HG02798 (cell line): Measurements from ENCODE around the gene MARCHF3.
A peak's percentile ranks its signal among the peaks of the same experiment; 100 is the strongest.
"Not testable (repeated sequence)": the region's sequence is repeated elsewhere in the genome, so short reads cannot be mapped to it uniquely, and the experiment has no call there.

Experiments used
- ATAC-seq: cut with Tn5 transposase; IDR thresholded peaks from one replicate; pipeline ENCODE4 v1.9.1; 2021; ENCODE audit warnings: mild to moderate bottlenecking; ENCODE audit not compliant: unreplicated experiment, poor library complexity

The MARCHF3 gene

GRCh38 chr5:127053049-127053448 lies 22.7 kb upstream of the MARCHF3 start:
- no peak for ATAC-seq

DNA sequence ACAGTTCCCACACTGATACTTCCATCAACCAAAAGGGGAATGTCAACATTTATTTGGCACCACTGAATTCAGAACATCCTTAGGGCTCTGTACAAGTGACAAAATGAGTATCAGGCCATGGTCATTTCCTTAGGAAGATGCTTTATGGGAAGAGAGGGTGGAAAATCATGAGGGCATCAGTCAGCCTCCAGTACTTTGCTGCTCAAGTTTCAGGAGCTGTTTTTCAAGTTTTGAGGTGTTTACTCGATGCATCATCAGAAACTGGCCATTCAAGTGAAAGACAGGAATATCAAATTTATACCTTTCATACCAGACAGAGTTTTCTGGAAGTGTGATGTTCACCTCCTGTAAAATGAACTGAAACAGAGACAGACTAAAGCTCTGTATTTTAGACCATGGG lies 21.2 kb upstream of the MARCHF3 start:
- ATAC-seq: no peak

DNA sequence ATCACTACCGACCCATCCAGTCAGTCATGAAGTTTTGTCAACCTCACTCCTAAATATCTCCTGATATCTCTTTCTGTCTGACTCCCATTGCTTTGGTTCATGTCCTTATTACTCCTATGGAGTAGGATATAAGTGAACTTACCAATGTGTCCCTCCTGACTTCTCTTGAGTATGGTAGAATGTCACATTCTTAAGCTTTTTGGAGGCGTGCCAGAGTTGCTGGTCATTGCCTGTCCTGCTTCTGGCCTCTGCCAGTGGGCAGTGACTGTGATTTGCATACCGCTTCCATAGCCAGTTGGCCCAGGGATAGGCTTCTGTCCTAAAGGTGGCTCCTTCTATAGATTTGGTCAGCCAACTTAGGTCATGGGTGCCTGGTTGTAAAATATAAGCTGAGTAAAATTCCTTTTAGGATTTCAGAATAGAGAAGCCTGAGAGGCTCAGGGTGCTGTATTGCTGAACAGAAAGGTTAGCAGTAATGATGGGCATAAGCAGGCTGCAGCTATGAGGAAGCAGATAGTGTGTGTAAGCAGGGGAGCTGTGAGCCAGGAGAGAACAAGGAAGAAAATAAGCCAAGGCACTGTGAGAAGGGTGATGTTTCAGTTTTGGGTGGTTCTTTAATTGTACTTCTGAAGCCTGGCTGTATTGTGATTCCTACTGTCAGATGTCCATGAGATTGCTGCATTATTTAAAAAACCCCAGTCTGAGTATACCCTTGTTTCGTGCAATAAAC lies 16.1 kb upstream of the MARCHF3 start:
- ATAC-seq: no peak

DNA sequence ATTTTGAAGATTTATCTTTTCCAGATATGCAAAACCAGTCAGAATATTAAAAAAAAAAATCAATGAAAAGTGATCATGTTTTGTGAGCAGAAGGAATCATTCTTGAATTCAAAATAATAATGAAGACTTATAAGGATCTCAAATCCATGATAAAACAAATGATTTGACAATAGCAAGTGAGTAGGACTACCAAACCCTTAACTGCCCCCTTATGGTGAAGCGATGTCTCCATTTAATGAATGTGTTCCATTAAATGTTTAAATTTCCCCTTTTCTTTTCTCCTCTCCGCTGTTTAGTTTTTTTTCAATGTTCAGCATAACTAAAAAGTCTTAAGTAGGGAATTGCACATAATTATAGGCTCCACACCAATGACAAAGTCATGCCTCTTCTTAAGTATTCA lies 12.2 kb upstream of the MARCHF3 start:
- no peak for ATAC-seq

DNA sequence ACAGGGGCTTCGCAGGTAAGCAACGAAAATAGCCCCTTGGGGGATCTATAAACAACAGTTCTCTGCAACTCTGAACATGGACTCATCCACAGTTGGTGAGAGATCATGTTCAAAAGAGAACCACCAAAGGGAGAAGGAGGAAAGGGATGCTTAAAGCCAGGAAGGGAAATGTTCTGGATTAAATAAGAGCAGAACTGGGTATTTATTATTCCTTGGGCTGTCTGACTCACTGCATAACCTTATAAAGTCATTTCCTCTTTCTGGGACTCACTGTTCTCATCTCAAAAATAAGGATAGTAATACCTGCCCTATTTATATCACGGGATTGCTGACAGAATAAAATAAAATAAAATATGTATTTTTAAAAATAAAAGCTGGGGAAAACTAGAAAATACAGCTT lies 11.2 kb upstream of the MARCHF3 start:
- no peak for ATAC-seq

DNA sequence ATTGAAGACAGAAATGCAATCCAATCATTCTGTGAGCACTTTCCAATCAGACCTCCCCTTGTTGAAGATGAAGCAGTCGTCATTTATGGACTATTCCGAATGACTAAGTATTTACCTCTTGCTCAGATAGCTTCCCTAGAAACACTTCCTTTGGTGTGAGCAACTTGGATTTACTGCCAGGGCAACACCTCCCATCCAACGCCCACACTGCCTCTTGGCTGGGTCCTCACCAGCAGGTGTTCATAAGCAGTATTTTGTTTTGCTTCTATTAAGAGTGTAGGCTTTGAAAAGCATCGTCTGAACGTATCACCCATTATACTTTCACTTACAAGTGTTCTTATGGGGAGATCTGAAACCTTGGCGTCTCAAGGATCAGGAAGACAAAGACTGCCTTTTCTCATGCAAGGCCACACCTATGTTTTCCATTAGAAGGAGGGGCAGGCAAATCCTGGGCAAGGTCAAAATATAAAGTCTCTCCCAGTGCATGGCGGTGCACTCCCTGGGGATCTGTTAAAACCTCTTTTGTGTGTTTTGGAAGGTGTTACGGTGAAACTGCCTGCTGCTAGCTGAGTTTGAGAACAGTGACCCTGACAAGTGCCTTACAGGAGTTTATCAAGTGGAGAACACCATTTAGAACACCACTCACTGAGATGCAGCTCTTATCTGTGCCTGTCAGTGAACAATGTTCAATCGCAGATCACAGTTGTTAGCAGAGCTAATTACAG lies 10.6 kb upstream of the MARCHF3 start:
- no peak for ATAC-seq

DNA sequence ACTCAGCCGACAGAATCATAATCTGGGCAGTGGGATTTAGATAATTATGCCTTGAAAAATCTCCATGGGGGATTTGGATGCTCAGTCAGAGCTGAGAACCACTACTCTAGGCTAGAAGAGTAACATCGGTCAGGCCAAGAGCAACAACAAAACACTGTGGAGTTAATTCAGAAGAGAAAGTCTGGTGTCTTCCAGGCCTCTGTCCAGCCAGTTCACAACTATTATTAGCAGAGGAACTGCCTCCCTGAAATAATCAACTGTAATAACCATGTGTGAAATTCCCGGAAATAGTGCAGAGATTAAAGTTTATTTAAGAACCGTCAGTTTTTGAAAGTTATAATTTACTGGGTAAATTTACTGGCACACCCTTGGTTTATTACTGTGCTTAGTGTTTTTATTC lies 8.2 kb upstream of the MARCHF3 start:
- no peak for ATAC-seq

DNA sequence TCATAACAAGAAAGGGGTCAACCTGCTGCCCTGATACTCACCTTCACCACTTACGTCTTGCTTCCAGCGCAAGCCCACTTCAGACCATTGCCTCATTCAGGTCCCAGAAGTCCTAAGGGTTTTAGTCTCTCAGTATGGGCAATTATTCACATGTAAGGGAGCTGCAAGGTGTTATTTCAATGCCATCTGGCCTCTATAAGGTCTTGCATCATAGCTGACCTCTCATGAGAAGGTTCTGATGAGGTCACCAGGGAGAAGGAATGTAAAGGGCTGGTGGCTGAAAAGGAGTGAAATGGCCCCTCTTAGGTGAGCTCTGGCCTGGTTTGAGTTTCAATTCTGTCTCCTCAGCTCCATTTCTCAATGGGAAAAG lies 1.5 kb upstream of the MARCHF3 start:
- no peak for ATAC-seq

DNA sequence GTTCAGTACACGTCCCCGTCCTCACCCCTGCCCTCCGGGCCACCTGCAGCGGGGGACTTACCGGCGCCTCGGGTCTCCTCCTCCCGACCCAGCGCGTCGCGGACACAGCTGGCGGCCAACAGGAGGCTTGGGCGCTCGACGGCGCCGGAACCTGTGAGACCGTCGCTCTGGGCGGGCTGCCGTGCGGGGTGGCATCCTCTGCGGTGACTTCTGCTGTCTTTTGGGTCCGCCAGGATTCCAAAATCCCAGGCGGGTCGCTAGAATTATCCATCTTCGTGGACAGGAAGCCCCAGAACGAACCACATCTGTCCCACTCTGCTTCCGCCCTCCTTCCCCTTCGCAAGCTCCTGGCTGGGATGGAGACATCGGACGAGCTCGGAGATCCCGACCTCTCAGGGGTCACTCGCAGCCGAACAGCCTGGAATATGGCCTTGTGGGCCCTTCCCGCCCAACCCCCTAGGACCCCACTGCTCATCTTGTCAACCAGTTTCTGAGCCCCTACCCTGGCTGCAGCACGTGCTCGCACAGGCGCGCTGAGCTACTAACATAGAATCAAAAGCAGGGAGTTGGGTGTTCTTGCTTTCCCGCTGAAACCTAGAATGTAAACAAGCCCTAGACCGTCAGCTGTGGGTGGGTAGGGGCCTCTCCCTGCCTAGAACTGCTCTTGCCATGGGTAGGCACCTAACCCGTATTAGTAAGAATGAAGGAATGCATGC lies 947 bp upstream of the MARCHF3 start:
- peak; percentile 19 for ATAC-seq

DNA sequence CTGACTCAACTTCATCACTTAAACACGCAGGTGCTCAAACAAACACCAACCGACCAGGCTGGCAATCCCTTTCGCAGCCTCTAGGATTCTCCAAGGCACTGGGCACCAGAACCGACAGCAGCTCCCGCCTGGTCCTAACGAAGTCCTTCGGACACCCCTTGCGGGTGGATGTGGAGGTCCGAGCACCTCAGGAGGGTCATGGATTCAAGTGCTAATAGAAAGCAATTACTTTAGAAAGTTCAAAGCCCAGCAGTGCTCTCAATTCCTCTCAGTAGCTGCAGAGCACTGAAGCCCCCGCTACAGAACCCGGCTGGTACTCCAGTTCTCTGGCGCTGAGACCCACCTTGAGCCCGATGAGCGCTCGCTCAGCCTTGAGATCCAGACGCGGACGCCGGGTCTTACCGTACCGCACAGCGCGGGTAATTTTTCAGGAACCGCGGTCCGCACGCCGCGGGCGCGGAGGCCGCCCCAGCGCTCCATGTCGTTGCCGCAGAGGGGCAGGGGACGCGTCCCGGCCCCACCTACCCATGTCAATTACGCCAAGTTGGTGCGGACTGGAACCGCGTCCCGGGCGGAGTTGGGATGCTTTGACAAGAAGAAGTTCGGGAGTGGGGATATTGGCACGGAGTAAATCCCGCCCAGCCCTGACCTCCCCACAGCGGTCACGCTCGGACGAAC lies 638 bp downstream of the MARCHF3 start:
- peak; percentile 11 for ATAC-seq

DNA sequence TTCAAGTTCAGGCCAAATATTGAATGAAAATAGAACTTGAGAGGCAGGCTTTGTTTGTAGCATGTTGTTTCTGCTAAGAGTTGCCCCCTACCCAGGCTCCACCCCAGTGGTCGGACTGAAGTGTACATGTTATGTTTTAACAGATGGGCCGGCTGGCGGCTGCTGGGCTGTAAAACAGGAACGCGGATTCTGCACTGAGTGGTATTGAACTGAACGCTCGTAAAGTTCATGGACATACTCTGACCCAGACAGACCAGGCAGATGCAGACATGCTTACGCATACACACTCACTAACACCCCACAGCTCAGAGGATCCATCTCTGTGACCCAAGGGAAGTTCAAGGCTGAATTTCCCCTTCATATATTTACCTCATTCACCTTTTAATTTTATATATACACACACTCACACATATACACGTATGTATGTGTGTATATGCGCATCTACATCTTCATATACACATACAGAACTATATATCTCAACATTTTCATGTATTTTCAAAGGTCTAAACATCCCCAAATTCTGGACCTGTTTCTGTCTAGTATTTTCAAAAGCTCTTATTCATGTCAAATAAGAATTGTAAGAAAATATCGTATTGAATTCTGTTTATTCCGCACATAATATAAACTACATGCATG lies 1.4 kb downstream of the MARCHF3 start:
- ATAC-seq: no peak

GRCh38 chr5:127027539-127027938 lies 2.8 kb downstream of the MARCHF3 start:
- no peak for ATAC-seq

DNA sequence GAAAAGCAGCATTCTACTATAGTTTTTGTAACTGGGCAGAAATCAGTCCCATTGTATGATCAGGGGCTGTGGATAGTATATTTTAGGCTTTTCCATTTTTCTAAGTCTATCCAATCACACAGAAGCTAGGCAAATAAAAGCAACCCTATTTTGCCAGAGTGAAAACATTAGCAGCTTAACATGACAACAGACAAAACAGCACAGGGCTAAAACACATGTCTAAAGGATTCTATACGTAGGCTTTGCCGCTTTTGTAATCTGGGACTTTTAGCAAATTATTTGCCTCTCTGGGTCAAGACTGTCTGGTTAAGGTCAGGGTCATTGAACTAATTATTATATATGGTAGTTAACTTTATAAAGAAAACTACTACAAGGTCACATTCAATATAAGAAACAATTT lies 4.2 kb downstream of the MARCHF3 start:
- no peak for ATAC-seq

GRCh38 chr5:127025467-127025866 lies 4.9 kb downstream of the MARCHF3 start:
- ATAC-seq: no peak

DNA sequence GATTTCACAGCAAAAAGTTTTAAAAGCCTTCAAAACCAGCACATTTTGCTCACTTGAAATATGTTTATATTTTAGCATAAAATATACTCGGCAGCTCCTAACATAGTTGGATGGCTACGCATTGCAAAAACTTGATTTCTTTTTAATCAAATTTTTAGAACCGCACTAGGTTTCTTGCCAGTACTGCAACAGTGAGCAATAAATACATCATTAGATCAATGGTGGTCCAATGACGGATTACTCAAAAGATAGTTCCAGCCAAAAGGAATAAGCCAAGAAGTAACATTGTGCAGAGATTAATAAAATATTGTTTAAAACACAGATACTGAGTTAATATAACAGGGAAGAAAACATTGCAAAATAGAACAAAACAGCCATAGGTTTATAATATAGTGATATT lies 5.5 kb downstream of the MARCHF3 start:
- ATAC-seq: no peak

GRCh38 chr5:127023552-127024191 lies 6.7 kb downstream of the MARCHF3 start:
- ATAC-seq: not testable (repeated sequence)

- ATAC-seq: no peak
Observed at GRCh38 chr5:127022846-127023245, 7.5 kb downstream of the MARCHF3 start.

GRCh38 chr5:127019928-127020327 lies 10.4 kb downstream of the MARCHF3 start:
- peak; percentile 43 for ATAC-seq

DNA sequence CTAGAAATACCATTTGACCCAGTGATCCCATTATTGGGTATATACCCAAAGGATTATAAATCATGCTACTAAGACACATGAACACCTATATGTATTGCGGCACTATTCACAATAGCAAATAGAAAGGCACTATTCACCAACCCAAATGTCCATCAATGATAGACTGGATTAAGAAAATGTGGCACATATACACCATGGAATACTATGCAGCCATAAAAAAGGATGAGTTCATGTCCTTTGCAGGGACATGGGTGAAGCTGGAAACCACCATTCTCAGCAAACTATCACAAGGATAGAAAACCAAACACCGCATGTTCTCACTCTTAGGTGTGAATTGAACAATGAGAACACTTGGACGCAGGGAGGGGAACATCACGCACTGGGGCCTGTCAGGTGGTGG lies 13.6 kb downstream of the MARCHF3 start:
- ATAC-seq: not testable (repeated sequence)

- no peak for ATAC-seq
Observed at GRCh38 chr5:127015716-127016115, 14.6 kb downstream of the MARCHF3 start.
